Osteocyte (in vitro differentiated cells): ENCODE data around the gene AIG1. TPM values are rescaled to one million over a fixed set of nuclear protein-coding genes. Genes with fewer than 3 reads are reported as not detected.

Source experiments
- DNase-seq: peaks from one replicate; pipeline ENCODE4 v3.0.0; 2021; ENCODE audit warnings: mixed read lengths; ENCODE audit not compliant: unreplicated experiment; ENCODE audit errors: extremely low spot score
- H3K27ac Mint-ChIP-seq: one replicate; pipeline ENCODE4 v1.8.0; 2021; ENCODE audit warnings: mild to moderate bottlenecking, mixed read lengths; ENCODE audit not compliant: unreplicated experiment
- H3K27me3 Mint-ChIP-seq: one replicate; pipeline ENCODE4 v1.8.0; 2021; ENCODE audit warnings: mixed read lengths; ENCODE audit not compliant: unreplicated experiment
- H3K36me3 Mint-ChIP-seq: one replicate; pipeline ENCODE4 v1.8.0; 2021; ENCODE audit warnings: mixed read lengths; ENCODE audit not compliant: unreplicated experiment
- H3K4me1 Mint-ChIP-seq: one replicate; pipeline ENCODE4 v1.8.0; 2021; ENCODE audit warnings: mixed read lengths; ENCODE audit not compliant: unreplicated experiment
- H3K4me3 Mint-ChIP-seq: one replicate; pipeline ENCODE4 v1.8.0; 2021; ENCODE audit warnings: mild to moderate bottlenecking, moderate library complexity, mixed read lengths; ENCODE audit not compliant: unreplicated experiment
- H3K9me3 Mint-ChIP-seq: one replicate; pipeline ENCODE4 v1.8.0; 2021; ENCODE audit warnings: mixed read lengths; ENCODE audit not compliant: unreplicated experiment
- total RNA-seq: library from RNA; stranded (reverse); gene quantifications from 2 replicates; pipeline ENCODE4 v1.2.1, GENCODE V29; 2021
- TF ChIP-seq, protein P1 (sequence below): fragments of 200-600 bp; sonication (generic); IDR thresholded peaks from 2 replicates; pipeline ENCODE4 v1.5.0; 2021; ENCODE audit warnings: antibody characterized with exemption, mild to moderate bottlenecking, moderate library complexity

The AIG1 gene
- total RNA-seq, 1 donor from 2014 or later: 40.5 TPM

DNA sequence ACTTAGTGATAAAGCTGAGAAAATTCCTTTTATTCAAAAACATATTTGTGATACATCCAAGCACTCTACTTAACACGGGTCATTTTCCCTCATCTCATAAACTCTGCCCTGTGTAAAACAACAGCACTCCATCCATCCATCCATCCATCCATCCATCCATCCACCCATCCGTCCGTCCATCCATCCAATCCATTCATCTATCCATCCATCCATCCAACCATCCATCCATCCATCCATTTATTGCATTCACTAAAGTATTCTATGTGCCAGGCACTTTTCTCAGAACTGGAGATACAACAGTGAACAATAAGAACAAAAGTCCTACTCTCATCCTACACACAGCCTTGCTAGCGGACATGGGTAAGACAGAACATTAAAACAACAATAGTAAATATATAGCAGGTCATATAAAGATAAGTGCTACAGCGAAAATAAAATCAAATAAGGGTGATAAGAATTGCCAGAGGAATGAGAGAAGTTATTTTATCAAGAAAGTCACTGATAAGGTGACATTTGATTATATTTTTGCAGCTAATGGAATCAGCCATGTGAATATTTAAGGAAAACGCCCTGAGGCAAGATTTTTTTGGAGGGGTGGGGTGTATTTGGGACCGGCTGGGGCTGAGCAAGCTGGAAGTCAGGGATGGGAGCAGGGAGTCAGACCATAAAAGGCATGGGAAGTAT, 311.7 kb downstream of the AIG1 start:
- TF ChIP-seq, protein P1, sequence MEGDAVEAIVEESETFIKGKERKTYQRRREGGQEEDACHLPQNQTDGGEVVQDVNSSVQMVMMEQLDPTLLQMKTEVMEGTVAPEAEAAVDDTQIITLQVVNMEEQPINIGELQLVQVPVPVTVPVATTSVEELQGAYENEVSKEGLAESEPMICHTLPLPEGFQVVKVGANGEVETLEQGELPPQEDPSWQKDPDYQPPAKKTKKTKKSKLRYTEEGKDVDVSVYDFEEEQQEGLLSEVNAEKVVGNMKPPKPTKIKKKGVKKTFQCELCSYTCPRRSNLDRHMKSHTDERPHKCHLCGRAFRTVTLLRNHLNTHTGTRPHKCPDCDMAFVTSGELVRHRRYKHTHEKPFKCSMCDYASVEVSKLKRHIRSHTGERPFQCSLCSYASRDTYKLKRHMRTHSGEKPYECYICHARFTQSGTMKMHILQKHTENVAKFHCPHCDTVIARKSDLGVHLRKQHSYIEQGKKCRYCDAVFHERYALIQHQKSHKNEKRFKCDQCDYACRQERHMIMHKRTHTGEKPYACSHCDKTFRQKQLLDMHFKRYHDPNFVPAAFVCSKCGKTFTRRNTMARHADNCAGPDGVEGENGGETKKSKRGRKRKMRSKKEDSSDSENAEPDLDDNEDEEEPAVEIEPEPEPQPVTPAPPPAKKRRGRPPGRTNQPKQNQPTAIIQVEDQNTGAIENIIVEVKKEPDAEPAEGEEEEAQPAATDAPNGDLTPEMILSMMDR: no peak
- H3K27me3 Mint-ChIP-seq: no peaks in the 10 kb centered on the region
- no peak for DNase-seq
- H3K4me1 Mint-ChIP-seq: peaks cover 21% of the 10 kb centered on the region
- no peaks in the 10 kb centered on the region for H3K36me3 Mint-ChIP-seq
- no peak overlapping the region for H3K4me3 Mint-ChIP-seq
- no peaks in the 10 kb centered on the region for H3K9me3 Mint-ChIP-seq
- no peak overlapping the region for H3K27ac Mint-ChIP-seq

DNA sequence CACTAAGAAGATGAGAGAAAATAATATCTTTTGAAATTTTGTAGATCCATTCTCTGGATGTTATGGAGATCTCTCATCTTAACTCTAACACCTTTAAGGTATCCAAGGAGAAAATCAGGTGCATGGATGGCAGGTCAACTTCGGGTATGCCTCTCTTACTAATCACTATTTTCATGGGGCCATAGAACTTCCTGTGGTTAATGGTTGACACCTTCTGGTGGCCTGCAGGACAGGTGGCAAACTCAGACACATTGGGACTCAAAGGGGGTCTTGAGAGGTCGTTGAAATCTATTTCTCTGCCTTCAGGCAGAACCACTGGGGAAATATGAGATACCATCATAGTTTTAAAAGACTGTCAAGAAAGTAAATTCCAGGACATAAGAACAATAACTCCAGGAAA, 313.3 kb downstream of the AIG1 start:
- H3K27me3 Mint-ChIP-seq: peaks cover 3% of the 10 kb centered on the region
- no peak for DNase-seq
- H3K36me3 Mint-ChIP-seq: no peaks in the 10 kb centered on the region
- no peaks in the 10 kb centered on the region for H3K9me3 Mint-ChIP-seq
- peak overlapping the region; percentile 19 for H3K27ac Mint-ChIP-seq
- H3K4me3 Mint-ChIP-seq: no peak overlapping the region
- TF ChIP-seq, protein P1: peak; percentile 16
- peaks cover 18% of the 10 kb centered on the region for H3K4me1 Mint-ChIP-seq

DNA sequence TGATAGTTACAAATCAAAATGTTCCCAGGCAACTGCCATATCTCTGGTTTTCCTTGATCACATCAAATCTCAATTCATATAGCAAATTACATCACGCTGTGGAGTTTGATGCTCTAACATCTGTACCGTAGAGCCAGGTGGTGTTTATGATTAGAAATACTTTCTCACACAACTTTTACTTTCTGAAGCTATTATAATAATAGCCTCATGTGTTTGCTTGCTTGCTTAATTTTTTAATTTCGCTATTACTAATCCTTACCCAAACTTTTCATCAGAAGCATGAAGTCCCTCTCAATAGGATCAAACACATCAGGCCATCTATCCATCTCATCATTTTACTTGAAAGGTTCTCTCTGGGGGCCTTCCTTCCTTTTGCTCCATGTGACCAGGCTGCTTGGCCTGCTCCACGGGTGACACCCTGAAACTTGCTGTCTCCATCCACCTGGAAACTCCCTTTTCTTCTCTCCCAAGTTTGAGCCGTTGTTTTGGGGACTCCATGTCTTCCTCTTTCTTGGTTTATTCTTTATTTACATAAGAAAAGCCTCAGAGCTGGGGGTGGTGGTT, 314.4 kb downstream of the AIG1 start:
- TF ChIP-seq, protein P1: no peak
- no peak overlapping the region for H3K27ac Mint-ChIP-seq
- DNase-seq: no peak
- no peaks in the 10 kb centered on the region for H3K9me3 Mint-ChIP-seq
- no peak overlapping the region for H3K4me3 Mint-ChIP-seq
- peaks cover 9% of the 10 kb centered on the region for H3K27me3 Mint-ChIP-seq
- no peaks in the 10 kb centered on the region for H3K36me3 Mint-ChIP-seq
- peaks cover 18% of the 10 kb centered on the region for H3K4me1 Mint-ChIP-seq

DNA sequence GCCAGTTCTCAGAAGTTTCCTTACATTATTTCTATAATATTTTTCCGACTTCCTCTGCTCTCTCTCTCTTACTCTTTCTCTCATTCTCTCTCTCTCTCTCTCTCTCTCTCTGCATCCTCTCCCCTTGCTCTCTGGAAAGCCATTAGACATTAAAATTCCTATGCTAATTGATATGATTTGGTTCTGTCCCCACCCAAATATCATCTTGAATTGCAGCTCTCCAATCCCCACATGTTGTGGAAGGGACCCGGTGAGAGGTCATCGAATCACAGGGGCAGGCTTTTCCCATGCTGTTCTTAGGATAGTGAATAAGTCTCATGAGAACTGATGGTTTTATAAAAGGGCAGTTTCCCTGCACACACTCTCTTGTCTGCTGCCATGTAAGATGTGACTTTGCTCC, 315.7 kb downstream of the AIG1 start:
- peaks cover 19% of the 10 kb centered on the region for H3K27me3 Mint-ChIP-seq
- H3K4me1 Mint-ChIP-seq: peaks cover 18% of the 10 kb centered on the region
- H3K4me3 Mint-ChIP-seq: no peak overlapping the region
- DNase-seq: no peak
- no peak overlapping the region for H3K27ac Mint-ChIP-seq
- no peaks in the 10 kb centered on the region for H3K9me3 Mint-ChIP-seq
- H3K36me3 Mint-ChIP-seq: no peaks in the 10 kb centered on the region
- TF ChIP-seq, protein P1: no peak

DNA sequence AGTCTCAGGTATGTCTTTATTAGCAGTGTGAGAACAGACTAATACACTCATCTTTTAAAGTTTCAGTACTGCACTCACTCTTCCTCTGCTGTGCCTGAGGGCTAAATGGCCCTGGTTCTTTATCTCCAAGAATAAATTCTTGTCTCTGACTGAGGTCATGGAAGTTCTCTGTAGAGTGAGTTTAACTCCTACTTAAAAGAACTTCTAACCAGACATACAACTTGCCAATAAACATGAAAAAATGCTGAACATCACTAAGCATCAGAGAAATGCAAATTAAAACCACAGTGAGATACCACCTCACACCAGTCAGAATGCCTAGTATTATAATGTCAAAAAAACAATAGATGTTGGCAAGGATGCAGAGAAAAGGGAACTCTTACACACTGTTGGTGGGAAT, 316.2 kb downstream of the AIG1 start:
- H3K36me3 Mint-ChIP-seq: no peaks in the 10 kb centered on the region
- H3K27me3 Mint-ChIP-seq: peaks cover 23% of the 10 kb centered on the region
- no peak for DNase-seq
- peaks cover 18% of the 10 kb centered on the region for H3K4me1 Mint-ChIP-seq
- no peaks in the 10 kb centered on the region for H3K9me3 Mint-ChIP-seq
- TF ChIP-seq, protein P1: no peak
- H3K27ac Mint-ChIP-seq: no peak overlapping the region
- H3K4me3 Mint-ChIP-seq: no peak overlapping the region
